ENCODE data around the gene XPC.
A peak's percentile ranks its signal among the peaks of the same experiment; 100 is the strongest.

Gene XPC

GRCh38 chr3:14206548-14207177 is 28.3 kb upstream of the XPC start:
- no peak overlapping the region for H3K4me3 ChIP-seq (ENCODE audit: low read length)
- no peak for TF ChIP-seq CTCF (conservative IDR thresholded peaks at IDR 0.05; ENCODE audit: low read depth, low read length)
- DNase-seq (ENCODE audit: low read depth), result no peak

- H3K4me3 ChIP-seq (ENCODE audit: low read length), result no peak overlapping the region
- TF ChIP-seq CTCF (conservative IDR thresholded peaks at IDR 0.05; ENCODE audit: low read depth, low read length), result no peak
- DNase-seq (ENCODE audit: low read depth), result no peak
Observed at GRCh38 chr3:14204515-14205284, 26.3 kb upstream of the XPC start.

GRCh38 chr3:14203521-14204079 is 25.2 kb upstream of the XPC start:
- DNase-seq (ENCODE audit: low read depth), result peak; percentile 46
- TF ChIP-seq CTCF (conservative IDR thresholded peaks at IDR 0.05; ENCODE audit: low read depth, low read length), result peak; percentile 90
- H3K4me3 ChIP-seq (ENCODE audit: low read length), result no peak overlapping the region

GRCh38 chr3:14202874-14203520 is 24.6 kb upstream of the XPC start:
- DNase-seq (ENCODE audit: low read depth), result no peak
- TF ChIP-seq CTCF (conservative IDR thresholded peaks at IDR 0.05; ENCODE audit: low read depth, low read length), result no peak
- H3K4me3 ChIP-seq (ENCODE audit: low read length), result no peak overlapping the region

- H3K4me3 ChIP-seq (ENCODE audit: low read length), result no peak overlapping the region
- no peak for TF ChIP-seq CTCF (conservative IDR thresholded peaks at IDR 0.05; ENCODE audit: low read depth, low read length)
- DNase-seq (ENCODE audit: low read depth), result no peak
Observed at GRCh38 chr3:14201940-14202684, 23.7 kb upstream of the XPC start.

GRCh38 chr3:14200841-14201240 is 22.4 kb upstream of the XPC start:
- no peak for DNase-seq (ENCODE audit: low read depth)
- no peak overlapping the region for H3K4me3 ChIP-seq (ENCODE audit: low read length)
- TF ChIP-seq CTCF (conservative IDR thresholded peaks at IDR 0.05; ENCODE audit: low read depth, low read length), result no peak

All from retinal pigment epithelial cell (primary cell).